Kidney glomerular epithelial cell (primary cell): Measurements from ENCODE around the gene DLGAP1.
A peak's percentile ranks its signal among the peaks of the same experiment; 100 is the strongest.
"Not testable (repeated sequence)": the region's sequence is repeated elsewhere in the genome, so short reads cannot be mapped to it uniquely, and the experiment has no call there.

Source experiments
- DNase-seq: peaks from one replicate; lab custom pipeline; 2025; lab: John Stamatoyannopoulos, UW

DLGAP1 gene

GRCh38 chr18:3584897-3585460 lies 870.1 kb downstream of the DLGAP1 start:
- no peak for DNase-seq

- DNase-seq: no peak
Measured at GRCh38 chr18:3584266-3584861, 870.7 kb downstream of the DLGAP1 start.

- DNase-seq: no peak
Measured at GRCh38 chr18:3583873-3584247, 871.2 kb downstream of the DLGAP1 start.

- not testable (repeated sequence) for DNase-seq
Measured at GRCh38 chr18:3583106-3583872, 871.8 kb downstream of the DLGAP1 start.

- no peak for DNase-seq
Measured at GRCh38 chr18:3581890-3582289, 873.2 kb downstream of the DLGAP1 start.

- not testable (repeated sequence) for DNase-seq
Measured at GRCh38 chr18:3580523-3581025, 874.5 kb downstream of the DLGAP1 start.

GRCh38 chr18:3579701-3580100 lies 875.4 kb downstream of the DLGAP1 start:
- DNase-seq: peak; percentile 93

GRCh38 chr18:3578621-3579020 lies 876.5 kb downstream of the DLGAP1 start:
- no peak for DNase-seq

GRCh38 chr18:3577281-3577855 lies 877.7 kb downstream of the DLGAP1 start:
- DNase-seq: no peak

- no peak for DNase-seq
Measured at GRCh38 chr18:3572761-3573160, 882.3 kb downstream of the DLGAP1 start.

- no peak for DNase-seq
Measured at GRCh38 chr18:3566851-3567250, 888.3 kb downstream of the DLGAP1 start.

- no peak for DNase-seq
Measured at GRCh38 chr18:3560755-3561154, 894.4 kb downstream of the DLGAP1 start.

- DNase-seq: no peak
Measured at GRCh38 chr18:3554811-3555427, 900.2 kb downstream of the DLGAP1 start.

- DNase-seq: no peak
Measured at GRCh38 chr18:3554091-3554601, 901.0 kb downstream of the DLGAP1 start.

GRCh38 chr18:3552305-3552704 lies 902.8 kb downstream of the DLGAP1 start:
- DNase-seq: no peak

GRCh38 chr18:3547891-3548615 lies 907.1 kb downstream of the DLGAP1 start:
- no peak for DNase-seq

GRCh38 chr18:3546106-3546505 lies 909.0 kb downstream of the DLGAP1 start:
- DNase-seq: no peak

GRCh38 chr18:3544537-3544936 lies 910.6 kb downstream of the DLGAP1 start:
- no peak for DNase-seq

GRCh38 chr18:3541549-3542386 lies 913.3 kb downstream of the DLGAP1 start:
- no peak for DNase-seq

GRCh38 chr18:3540805-3541548 lies 914.1 kb downstream of the DLGAP1 start:
- no peak for DNase-seq
